Activated CD8-positive, alpha-beta memory T cell treated with anti-CD3 and anti-CD28 coated beads, Interleukin-2, amount 10 ng/mL, durations not matched to agents 7 days and 5 days (primary cell): ENCODE results near the gene MMP7. TPM values are rescaled to one million over a fixed set of nuclear protein-coding genes. Genes with fewer than 3 reads are reported as not detected.

ENCODE experiments used
- ATAC-seq: fragments of 150-1000 bp; cut with Tn5 transposase; one replicate; pipeline ENCODE4 v1.10.0; 2021; ENCODE audit warnings: moderate library complexity
- CTCF ChIA-PET: fragments of 350-600 bp; sonication (Branson Sonifier 250); formaldehyde crosslinking; loops from one replicate; lab custom pipeline; 2021; ENCODE audit warnings: antibody characterized with exemption; lab: Charles Lee
- DNase-seq: peaks from one replicate; pipeline ENCODE4 v3.0.0-alpha.2; 2020
- H3K27ac Mint-ChIP-seq: one replicate; pipeline ENCODE4 v1.8.0; 2021; ENCODE audit warnings: mild to moderate bottlenecking, mixed read lengths
- H3K27me3 Mint-ChIP-seq: one replicate; pipeline ENCODE4 v1.8.0; 2021; ENCODE audit warnings: mixed read lengths
- H3K36me3 Mint-ChIP-seq: one replicate; pipeline ENCODE4 v1.8.0; 2021; ENCODE audit warnings: mild to moderate bottlenecking, mixed read lengths
- H3K4me1 Mint-ChIP-seq: one replicate; pipeline ENCODE4 v1.8.0; 2021; ENCODE audit warnings: mixed read lengths
- H3K4me3 Mint-ChIP-seq: one replicate; pipeline ENCODE4 v1.8.0; 2021; ENCODE audit warnings: mild to moderate bottlenecking, moderate library complexity, mixed read lengths
- H3K9me3 Mint-ChIP-seq: one replicate; pipeline ENCODE4 v1.8.0; 2022; ENCODE audit warnings: low read depth, mixed read lengths
- total RNA-seq, 2 experiments: library from RNA; stranded (reverse); gene quantifications; one replicate each; pipeline ENCODE4 v1.2.3, GENCODE V29; 2021

The MMP7 gene
- total RNA-seq, 2 experiments from 2014 or later: not detected

GRCh38 chr11:102485095-102485722 lies 45.3 kb downstream of the MMP7 start:
- peaks cover 5% of the 10 kb centered on the region for H3K27me3 Mint-ChIP-seq
- no peak for ATAC-seq
- DNase-seq: no peak
- no peak overlapping the region for H3K4me3 Mint-ChIP-seq
- no peak overlapping the region for H3K27ac Mint-ChIP-seq
- no peaks in the 10 kb centered on the region for H3K36me3 Mint-ChIP-seq
- CTCF ChIA-PET: interaction anchor here (0.7 to 1.3 kb wide), 3 partner anchors 9 to 14 kb away, joined by 3 to 4 read pairs (median 3); no protein-coding TSS in a partner anchor
- peaks cover 13% of the 10 kb centered on the region for H3K4me1 Mint-ChIP-seq
- no peaks in the 10 kb centered on the region for H3K9me3 Mint-ChIP-seq

GRCh38 chr11:102482433-102482832 lies 48.1 kb downstream of the MMP7 start:
- Mint-ChIP-seq H3K4me1 (peaks cover 7% of the 10 kb centered on the region), H3K27ac (no peak overlapping the region), H3K9me3 (no peaks in the 10 kb centered on the region), H3K27me3 (peaks cover 5% of the 10 kb centered on the region), H3K36me3 (no peaks in the 10 kb centered on the region), H3K4me3 (no peak overlapping the region)
- ATAC-seq (no peak), DNase-seq (no peak)
- CTCF ChIA-PET: no interaction called here

GRCh38 chr11:102479733-102480132 lies 50.8 kb downstream of the MMP7 start:
- DNase-seq (no peak), ATAC-seq (no peak)
- no peaks in the 10 kb centered on the region for H3K9me3 Mint-ChIP-seq
- peaks cover under 1% of the 10 kb centered on the region for H3K27me3 Mint-ChIP-seq
- H3K36me3 Mint-ChIP-seq: peaks cover 1% of the 10 kb centered on the region
- H3K27ac Mint-ChIP-seq: no peak overlapping the region
- CTCF ChIA-PET: interaction anchor here (0.7 to 1.5 kb wide), 6 partner anchors 12 to 187 kb away, joined by 3 to 6 read pairs (median 4); no protein-coding TSS in a partner anchor
- peaks cover 22% of the 10 kb centered on the region for H3K4me1 Mint-ChIP-seq
- H3K4me3 Mint-ChIP-seq: no peak overlapping the region

GRCh38 chr11:102478673-102479299 lies 51.8 kb downstream of the MMP7 start:
- H3K27me3 Mint-ChIP-seq: no peaks in the 10 kb centered on the region
- H3K4me1 Mint-ChIP-seq: peaks cover 27% of the 10 kb centered on the region
- H3K36me3 Mint-ChIP-seq: peaks cover 1% of the 10 kb centered on the region
- DNase-seq: no peak
- H3K27ac Mint-ChIP-seq: no peak overlapping the region
- CTCF ChIA-PET: interaction anchor here (0.7 to 3.0 kb wide), 6 partner anchors 13 to 137 kb away, joined by 3 to 19 read pairs (median 4); no protein-coding TSS in a partner anchor
- no peak for ATAC-seq
- H3K9me3 Mint-ChIP-seq: no peaks in the 10 kb centered on the region
- H3K4me3 Mint-ChIP-seq: no peak overlapping the region

GRCh38 chr11:102476812-102477211 lies 53.7 kb downstream of the MMP7 start:
- peaks cover 1% of the 10 kb centered on the region for H3K36me3 Mint-ChIP-seq
- H3K27ac Mint-ChIP-seq: peak overlapping the region; percentile 84
- H3K4me1 Mint-ChIP-seq: peaks cover 27% of the 10 kb centered on the region
- DNase-seq (peak; percentile 71), ATAC-seq (peak; percentile 98)
- CTCF ChIA-PET: interaction anchor here (0.6 to 3.0 kb wide), 9 partner anchors 8 to 181 kb away, joined by 3 to 19 read pairs (median 4); no protein-coding TSS in a partner anchor
- H3K9me3 Mint-ChIP-seq: no peaks in the 10 kb centered on the region
- no peaks in the 10 kb centered on the region for H3K27me3 Mint-ChIP-seq
- no peak overlapping the region for H3K4me3 Mint-ChIP-seq

GRCh38 chr11:102476069-102476468 lies 54.5 kb downstream of the MMP7 start:
- Mint-ChIP-seq H3K4me1 (peaks cover 27% of the 10 kb centered on the region), H3K27ac (peak overlapping the region; percentile 84), H3K27me3 (no peaks in the 10 kb centered on the region), H3K36me3 (peaks cover 1% of the 10 kb centered on the region), H3K4me3 (no peak overlapping the region), H3K9me3 (no peaks in the 10 kb centered on the region)
- no peak for DNase-seq
- CTCF ChIA-PET: interaction anchor here (0.6 to 3.0 kb wide), 13 partner anchors 9 to 182 kb away, joined by 3 to 19 read pairs (median 4); no protein-coding TSS in a partner anchor
- no peak for ATAC-seq

GRCh38 chr11:102473543-102473942 lies 57.0 kb downstream of the MMP7 start:
- no peak for ATAC-seq
- peaks cover 1% of the 10 kb centered on the region for H3K36me3 Mint-ChIP-seq
- no peak overlapping the region for H3K27ac Mint-ChIP-seq
- CTCF ChIA-PET: no interaction called here
- no peak overlapping the region for H3K4me3 Mint-ChIP-seq
- no peaks in the 10 kb centered on the region for H3K27me3 Mint-ChIP-seq
- DNase-seq: no peak
- H3K9me3 Mint-ChIP-seq: no peaks in the 10 kb centered on the region
- H3K4me1 Mint-ChIP-seq: peaks cover 49% of the 10 kb centered on the region

- Mint-ChIP-seq H3K9me3 (no peaks in the 10 kb centered on the region), H3K36me3 (peaks cover 1% of the 10 kb centered on the region), H3K4me1 (peaks cover 48% of the 10 kb centered on the region), H3K27me3 (no peaks in the 10 kb centered on the region), H3K4me3 (no peak overlapping the region), H3K27ac (no peak overlapping the region)
- CTCF ChIA-PET: interaction anchor here (1.0 kb wide), 1 partner anchor 19 kb away, joined by 4 read pairs; no protein-coding TSS in a partner anchor
- ATAC-seq (no peak), DNase-seq (no peak)
Observed at GRCh38 chr11:102472127-102472526, 58.4 kb downstream of the MMP7 start.

GRCh38 chr11:102471474-102471873 lies 59.1 kb downstream of the MMP7 start:
- Mint-ChIP-seq H3K4me1 (peaks cover 45% of the 10 kb centered on the region), H3K4me3 (no peak overlapping the region), H3K36me3 (no peaks in the 10 kb centered on the region), H3K27ac (no peak overlapping the region), H3K9me3 (no peaks in the 10 kb centered on the region), H3K27me3 (no peaks in the 10 kb centered on the region)
- ATAC-seq: no peak
- DNase-seq: no peak
- CTCF ChIA-PET: interaction anchor here (1.0 to 1.4 kb wide), 3 partner anchors 14 to 177 kb away, joined by 3 to 4 read pairs (median 3); no protein-coding TSS in a partner anchor

Other genes starting within 250 kb of the MMP7 start
- gene BIRC3, start 213.3 kb downstream of the MMP7 start, total RNA-seq: 100 to 1,000 TPM in 1 of 2 experiments, 10 to 100 TPM in 1; 46.4 to 231 TPM
- 10 to 100 TPM; 30.7 to 30.9 TPM for gene BIRC2, start 183.5 kb downstream of the MMP7 start, total RNA-seq
- gene TMEM123, start 78.0 kb downstream of the MMP7 start, total RNA-seq: 100 to 1,000 TPM; 194 to 242 TPM
- gene MMP20, start 94.6 kb upstream of the MMP7 start, total RNA-seq: not detected
- not detected for gene MMP27, start 175.0 kb upstream of the MMP7 start, total RNA-seq
- not detected for gene MMP8, start 194.2 kb upstream of the MMP7 start, total RNA-seq
- gene MMP10, start 249.9 kb upstream of the MMP7 start, total RNA-seq: under 1 TPM in 1 of 2 experiments, not detected in 1; 0.33 TPM